ENCODE measurements around the gene STARD8. TPM values are rescaled to one million over a fixed set of nuclear protein-coding genes. Genes with fewer than 3 reads are reported as not detected.

Gene STARD8
- polyA plus RNA-seq, 2 of the 4 experiments (the other 2 are of a cell fraction) = 1.6 to 1.7 TPM

- Histone ChIP-seq H3K4me2 (no peak overlapping the region), H3K4me3 (no peak overlapping the region), H3K9me3 (no peaks in the 10 kb centered on the region), H3K27ac (no peak overlapping the region), H3K4me1 (no peaks in the 10 kb centered on the region)
- ChIA-PET CTCF (interaction anchor here (0.8 to 3.0 kb wide), 2 partner anchors 29 to 507 kb away, joined by 3 to 12 read pairs; no protein-coding TSS in a partner anchor), POLR2A (no interaction called here)
- no peak for ATAC-seq
- DNase-seq (ENCODE audit: low read depth in 1 of 2, low spot score in 1 of 2) = no peak
- WGBS (ENCODE audit: missing lambda C conversion rate) = 100% methylated on average over 2 of the region's 3 CpGs
- TF ChIP-seq POLR2AphosphoS2 (conservative IDR thresholded peaks at IDR 0.05; ENCODE audit: low read length) (no peak), KDM1A (IDR thresholded peaks at IDR 0.05; ENCODE audit: low read depth) (no peak), SMC3 (IDR thresholded peaks at IDR 0.05) (no peak), ATOH8 (CRISPR knock-in tag; IDR thresholded peaks at IDR 0.05; ENCODE audit: low read depth) (no peak), CBX8 (IDR thresholded peaks at IDR 0.05) (no peak), NFE2L2 (conservative IDR thresholded peaks at IDR 0.05; ENCODE audit: low read length) (no peak), ZSCAN20 (CRISPR knock-in tag; IDR thresholded peaks at IDR 0.05) (no peak), MAZ (IDR thresholded peaks at IDR 0.05; ENCODE audit: borderline replicate concordance, low read depth, low read length) (no peak), RARB (CRISPR knock-in tag; IDR thresholded peaks at IDR 0.05) (no peak), EHF (CRISPR knock-in tag; IDR thresholded peaks at IDR 0.05) (no peak), EP300 (IDR thresholded peaks at IDR 0.05) (no peak), RCOR1 (IDR thresholded peaks at IDR 0.05; ENCODE audit: low read depth, low read length) (no peak), RAD21 (conservative IDR thresholded peaks at IDR 0.05 in 1 of 2, IDR thresholded peaks at IDR 0.05 in 1 of 2) (no peak), KDM5A (IDR thresholded peaks at IDR 0.05) (no peak), ESRRA (IDR thresholded peaks at IDR 0.05; ENCODE audit: borderline replicate concordance, low read length) (no peak), CEBPB (IDR thresholded peaks at IDR 0.05) (no peak), HOXB13 (CRISPR knock-in tag; IDR thresholded peaks at IDR 0.05; ENCODE audit: low read depth) (no peak), FOSB (CRISPR knock-in tag; IDR thresholded peaks at IDR 0.05) (no peak)
- TF ChIP-seq, protein P1, sequence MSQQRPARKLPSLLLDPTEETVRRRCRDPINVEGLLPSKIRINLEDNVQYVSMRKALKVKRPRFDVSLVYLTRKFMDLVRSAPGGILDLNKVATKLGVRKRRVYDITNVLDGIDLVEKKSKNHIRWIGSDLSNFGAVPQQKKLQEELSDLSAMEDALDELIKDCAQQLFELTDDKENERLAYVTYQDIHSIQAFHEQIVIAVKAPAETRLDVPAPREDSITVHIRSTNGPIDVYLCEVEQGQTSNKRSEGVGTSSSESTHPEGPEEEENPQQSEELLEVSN (IDR thresholded peaks at IDR 0.05; ENCODE audit: borderline replicate concordance, low read depth) = no peak
- FAIRE-seq = no peak
Measured at GRCh38 chrX:68703846-68704245, 56.4 kb downstream of the STARD8 start.

- FAIRE-seq (no peak), DNase-seq (ENCODE audit: low read depth in 1 of 2, low spot score in 1 of 2) (no peak), ATAC-seq (no peak)
- TF ChIP-seq FOSB (CRISPR knock-in tag; IDR thresholded peaks at IDR 0.05) (no peak), RAD21 (conservative IDR thresholded peaks at IDR 0.05 in 1 of 2, IDR thresholded peaks at IDR 0.05 in 1 of 2) (no peak), HOXB5 (CRISPR knock-in tag; IDR thresholded peaks at IDR 0.05) (no peak), CEBPB (IDR thresholded peaks at IDR 0.05) (no peak), NFE2L2 (conservative IDR thresholded peaks at IDR 0.05; ENCODE audit: low read length) (no peak), MAX (IDR thresholded peaks at IDR 0.05) (no peak), ZC3H11A (IDR thresholded peaks at IDR 0.05) (no peak), HMGXB4 (CRISPR knock-in tag; IDR thresholded peaks at IDR 0.05; ENCODE audit: borderline replicate concordance) (no peak), NR3C1 (IDR thresholded peaks at IDR 0.05) (no peak), KDM5A (IDR thresholded peaks at IDR 0.05) (no peak), BHLHE40 (IDR thresholded peaks at IDR 0.05; ENCODE audit: low read depth, low read length) (no peak), MYC (IDR thresholded peaks at IDR 0.05; ENCODE audit: borderline replicate concordance, low read length) (no peak), HEYL (CRISPR knock-in tag; IDR thresholded peaks at IDR 0.05) (no peak), FOSL2 (IDR thresholded peaks at IDR 0.05) (no peak), FOSL2 (CRISPR knock-in tag; IDR thresholded peaks at IDR 0.05) (no peak), CHD2 (IDR thresholded peaks at IDR 0.05; ENCODE audit: low read length, partially characterized antibody) (no peak), HDAC2 (IDR thresholded peaks at IDR 0.05) (no peak), RARB (CRISPR knock-in tag; IDR thresholded peaks at IDR 0.05) (no peak), SMC3 (IDR thresholded peaks at IDR 0.05) (no peak)
- POLR2A ChIA-PET = no interaction called here
- CTCF ChIA-PET = interaction anchor here (1.2 to 3.0 kb wide), 2 partner anchors 117 to 509 kb away, joined by 3 to 12 read pairs; no protein-coding TSS in a partner anchor
- H3K9me3 ChIP-seq = no peaks in the 10 kb centered on the region
- H3K4me1 ChIP-seq = no peaks in the 10 kb centered on the region
- WGBS (ENCODE audit: missing lambda C conversion rate) = 70% methylated on average over 2 of the region's 5 CpGs
- H3K4me3 ChIP-seq = no peak overlapping the region
- H3K27ac ChIP-seq = no peak overlapping the region
- H3K4me2 ChIP-seq = no peak overlapping the region
Measured at GRCh38 chrX:68705986-68706385, 58.5 kb downstream of the STARD8 start.

Measured in A549 (cell line).